ENCODE measurements around the gene TEX53.
A peak's percentile ranks its signal among the peaks of the same experiment; 100 is the strongest.

Gene TEX53

GRCh38 chr9:114678795-114679194, 21.2 kb upstream of the TEX53 start:
- no peak for DNase-seq

GRCh38 chr9:114678130-114678529, 20.5 kb upstream of the TEX53 start:
- no peak for DNase-seq

GRCh38 chr9:114677418-114677817, 19.8 kb upstream of the TEX53 start:
- no peak for DNase-seq

- no peak for DNase-seq
These were observed 19.3 kb upstream of the TEX53 start for GRCh38 chr9:114676901-114677300.

- no peak for DNase-seq
These were observed 17.4 kb upstream of the TEX53 start for GRCh38 chr9:114674798-114675540.

- DNase-seq = no peak
These were observed 16.6 kb upstream of the TEX53 start for GRCh38 chr9:114674076-114674797.

- no peak for DNase-seq
These were observed 14.0 kb upstream of the TEX53 start for GRCh38 chr9:114671605-114672004.

GRCh38 chr9:114669961-114670360, 12.4 kb upstream of the TEX53 start:
- no peak for DNase-seq

GRCh38 chr9:114668146-114668545, 10.5 kb upstream of the TEX53 start:
- DNase-seq = no peak

- no peak for DNase-seq
These were observed 9.2 kb upstream of the TEX53 start for GRCh38 chr9:114666851-114667250.

- DNase-seq = no peak
These were observed 8.8 kb upstream of the TEX53 start for GRCh38 chr9:114666401-114666800.

GRCh38 chr9:114664181-114664580, 6.6 kb upstream of the TEX53 start:
- DNase-seq = no peak

GRCh38 chr9:114662081-114662989, 4.7 kb upstream of the TEX53 start:
- DNase-seq = peak; percentile 57

GRCh38 chr9:114656301-114656700, 1.3 kb downstream of the TEX53 start:
- no peak for DNase-seq

- no peak for DNase-seq
These were observed 1.9 kb downstream of the TEX53 start for GRCh38 chr9:114655689-114656088.

- peak; percentile 77 for DNase-seq
These were observed 3.9 kb downstream of the TEX53 start for GRCh38 chr9:114653556-114654159.

GRCh38 chr9:114652776-114653555, 4.6 kb downstream of the TEX53 start:
- DNase-seq = no peak

GRCh38 chr9:114643896-114644295, 13.7 kb downstream of the TEX53 start:
- no peak for DNase-seq

GRCh38 chr9:114643001-114643400, 14.6 kb downstream of the TEX53 start:
- DNase-seq = no peak

GRCh38 chr9:114641967-114642366, 15.6 kb downstream of the TEX53 start:
- DNase-seq = no peak

GRCh38 chr9:114638404-114638803, 19.2 kb downstream of the TEX53 start:
- no peak for DNase-seq

- DNase-seq = no peak
These were observed 23.2 kb downstream of the TEX53 start for GRCh38 chr9:114634387-114634786.

Data from effector CD4-positive, alpha-beta T cell (primary cell).